ENCODE data around the gene GPR45. TPM values are rescaled to one million over a fixed set of nuclear protein-coding genes. Genes with fewer than 3 reads are reported as not detected.

GPR45 gene
- polyA plus RNA-seq, 1 of the 3 experiments (the other 2 are of a cell fraction), result not detected

- Histone ChIP-seq H4K20me1 (ENCODE audit: insufficient read depth) (no peaks in the 10 kb centered on the region), H3K4me3 (ENCODE audit: low read depth in 2 of 2, low read length in 1 of 2) (no peak overlapping the region), H3K36me3 (replicated peaks in 1 of 2; ENCODE audit: control insufficient read depth in 1 of 2, insufficient read depth in 2 of 2, low read length in 1 of 2) (peaks cover 13 to 65% of the 10 kb centered on the region in 2 experiments), H3F3A (replicated peaks; ENCODE audit: insufficient read depth) (no peaks in the 10 kb centered on the region), H3K9me2 (no peaks in the 10 kb centered on the region), H3K9me3 (no peaks in the 10 kb centered on the region), H3K4me2 (no peak overlapping the region), H3K79me2 (ENCODE audit: insufficient read depth) (no peaks in the 10 kb centered on the region), H3K27ac (ENCODE audit: low read depth in 2 of 2, low read length in 1 of 2) (no peak overlapping the region), H2AFZ (ENCODE audit: low read depth) (no peak overlapping the region), H3K4me1 (ENCODE audit: control insufficient read depth in 1 of 2, insufficient read depth in 2 of 2, low read depth in 1 of 2, low read length in 1 of 2) (no peaks in the 10 kb centered on the region), H3K27me3 (ENCODE audit: insufficient read depth) (no peaks in the 10 kb centered on the region), H3K9ac (no peak overlapping the region)
- POLR2A ChIA-PET, result no interaction called here
- CTCF ChIA-PET, result interaction anchor here (0.6 to 1.8 kb wide), 9 partner anchors 9 to 190 kb away, joined by 3 to 5 read pairs (median 3); no protein-coding TSS in a partner anchor
- 73% methylated on average over 5 of the region's 5 CpGs for WGBS (ENCODE audit: low lambda C conversion rate)
- peak; percentile 33 for DNase-seq
- no peak for TF ChIP-seq ELF1 (IDR thresholded peaks at IDR 0.05)
- TF ChIP-seq SMC3 (IDR thresholded peaks at IDR 0.05; ENCODE audit: low read depth, low read length), result peak; percentile 26; the same call in 1 of the 2 replicates
- TF ChIP-seq RAD21 (IDR thresholded peaks at IDR 0.05; ENCODE audit: low read length), result peak; percentile 39
- peak; percentile 47; the same call in 1 of the 2 replicates for TF ChIP-seq USF1 (IDR thresholded peaks at IDR 0.05; ENCODE audit: borderline replicate concordance, low read depth)
- TF ChIP-seq POLR2AphosphoS5 (IDR thresholded peaks at IDR 0.05; ENCODE audit: low read depth, low read length), result no peak
- TF ChIP-seq GATA2 (CRISPR knock-in tag; IDR thresholded peaks at IDR 0.05), result no peak
- TF ChIP-seq CTCF (IDR thresholded peaks at IDR 0.05), result peak; percentile 60
These were observed 46.1 kb downstream of the GPR45 start for GRCh38 chr2:105287692-105288091.

GRCh38 chr2:105288133-105288532 lies 46.6 kb downstream of the GPR45 start:
- H2AFZ ChIP-seq (ENCODE audit: low read depth), result no peak overlapping the region
- TF ChIP-seq GATA2 (CRISPR knock-in tag; IDR thresholded peaks at IDR 0.05) (no peak), MEF2A (IDR thresholded peaks at IDR 0.05; ENCODE audit: borderline replicate concordance, low read depth) (no peak)
- H3K36me3 ChIP-seq (replicated peaks in 1 of 2; ENCODE audit: control insufficient read depth in 1 of 2, insufficient read depth in 2 of 2, low read length in 1 of 2), result peaks cover 15 to 64% of the 10 kb centered on the region in 2 experiments
- no peaks in the 10 kb centered on the region for H3K27me3 ChIP-seq (ENCODE audit: insufficient read depth)
- no peak overlapping the region for H3K4me2 ChIP-seq
- no peak overlapping the region for H3K9ac ChIP-seq
- WGBS (ENCODE audit: low lambda C conversion rate), result 100% methylated on average over 3 of the region's 7 CpGs
- H3K27ac ChIP-seq (ENCODE audit: low read depth in 2 of 2, low read length in 1 of 2), result no peak overlapping the region
- no peaks in the 10 kb centered on the region for H4K20me1 ChIP-seq (ENCODE audit: insufficient read depth)
- no peaks in the 10 kb centered on the region for H3K4me1 ChIP-seq (ENCODE audit: control insufficient read depth in 1 of 2, insufficient read depth in 2 of 2, low read depth in 1 of 2, low read length in 1 of 2)
- ChIA-PET POLR2A (no interaction called here), CTCF (interaction anchor here (0.6 to 1.8 kb wide), 9 partner anchors 9 to 190 kb away, joined by 3 to 5 read pairs (median 3); no protein-coding TSS in a partner anchor)
- no peaks in the 10 kb centered on the region for H3F3A ChIP-seq (replicated peaks; ENCODE audit: insufficient read depth)
- no peaks in the 10 kb centered on the region for H3K9me3 ChIP-seq
- no peaks in the 10 kb centered on the region for H3K9me2 ChIP-seq
- no peaks in the 10 kb centered on the region for H3K79me2 ChIP-seq (ENCODE audit: insufficient read depth)
- no peak overlapping the region for H3K4me3 ChIP-seq (ENCODE audit: low read depth in 2 of 2, low read length in 1 of 2)
- DNase-seq, result no peak

Data from SK-N-SH (cell line).